Limb (tissue), 2 donors: ENCODE measurements around the gene MRPS11.
"Not testable (repeated sequence)": the region's sequence is repeated elsewhere in the genome, so short reads cannot be mapped to it uniquely, and the experiment has no call there.

Experiments
- DNase-seq, 2 donors: peaks; one replicate each; pipeline ENCODE4 v3.0.0-alpha.2; 2016; ENCODE audit errors: extremely low spot score in 2 of 2

MRPS11 gene

GRCh38 chr15:88467073-88467934 lies at the start of gene MRPS11, which contains the start of gene MRPL46:
Gene MRPS11 (plus strand): TSS chr15:88467708. CDS start chr15:88467718, 10 bp downstream.
Gene MRPL46 (minus strand): TSS chr15:88467388. CDS start chr15:88467377, 11 bp downstream.
- peak; percentile 92 to 94 for DNase-seq

GRCh38 chr15:88419830-88420229 lies 47.7 kb upstream of the MRPS11 start:
- DNase-seq: no peak

- no peak for DNase-seq
Observed at GRCh38 chr15:88423331-88423730, 44.2 kb upstream of the MRPS11 start.

- no peak for DNase-seq
Observed at GRCh38 chr15:88426304-88426703, 41.2 kb upstream of the MRPS11 start.

- DNase-seq: no peak
Observed at GRCh38 chr15:88428053-88428452, 39.5 kb upstream of the MRPS11 start.

GRCh38 chr15:88428805-88429605 lies 38.5 kb upstream of the MRPS11 start:
- no peak for DNase-seq

DNA sequence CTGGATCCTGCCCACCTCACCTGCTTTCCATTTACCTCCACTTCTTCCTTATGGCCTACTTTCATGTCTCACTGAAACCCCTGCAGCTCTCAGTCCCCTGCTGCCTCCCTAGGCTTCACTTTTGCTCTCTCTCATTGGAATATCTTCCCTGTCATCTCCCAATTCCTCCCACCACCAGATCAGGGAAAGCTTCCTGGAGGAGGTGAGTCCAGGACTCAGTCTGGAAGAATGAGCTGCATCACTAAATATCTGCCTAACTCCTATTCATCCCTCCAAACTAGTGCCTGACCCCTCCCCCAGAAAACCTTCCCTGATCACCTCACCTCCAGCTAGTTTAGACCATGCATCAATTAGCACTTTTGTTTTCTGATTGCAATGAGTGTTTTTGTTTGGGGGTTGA lies 37.5 kb upstream of the MRPS11 start:
- no peak for DNase-seq

DNA sequence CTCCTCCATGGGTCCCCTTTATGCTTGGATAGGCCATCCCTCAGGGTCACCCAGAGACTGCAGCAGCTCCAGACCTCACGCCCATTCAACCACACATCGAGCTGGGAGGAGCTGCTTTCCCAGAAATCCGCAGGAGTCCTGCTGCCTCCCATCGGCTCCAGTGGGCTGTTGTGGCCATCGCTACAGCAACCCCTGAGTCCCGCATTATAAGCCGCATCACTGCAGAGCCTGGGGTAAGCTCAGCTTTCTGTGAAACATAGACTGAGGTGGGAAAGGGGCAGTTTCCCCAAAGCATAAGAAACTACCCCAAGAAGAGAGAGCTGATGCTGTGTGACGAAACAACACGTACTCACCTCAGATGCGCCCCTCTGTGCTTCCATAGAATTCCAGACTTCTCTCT lies 36.1 kb upstream of the MRPS11 start:
- no peak for DNase-seq

DNA sequence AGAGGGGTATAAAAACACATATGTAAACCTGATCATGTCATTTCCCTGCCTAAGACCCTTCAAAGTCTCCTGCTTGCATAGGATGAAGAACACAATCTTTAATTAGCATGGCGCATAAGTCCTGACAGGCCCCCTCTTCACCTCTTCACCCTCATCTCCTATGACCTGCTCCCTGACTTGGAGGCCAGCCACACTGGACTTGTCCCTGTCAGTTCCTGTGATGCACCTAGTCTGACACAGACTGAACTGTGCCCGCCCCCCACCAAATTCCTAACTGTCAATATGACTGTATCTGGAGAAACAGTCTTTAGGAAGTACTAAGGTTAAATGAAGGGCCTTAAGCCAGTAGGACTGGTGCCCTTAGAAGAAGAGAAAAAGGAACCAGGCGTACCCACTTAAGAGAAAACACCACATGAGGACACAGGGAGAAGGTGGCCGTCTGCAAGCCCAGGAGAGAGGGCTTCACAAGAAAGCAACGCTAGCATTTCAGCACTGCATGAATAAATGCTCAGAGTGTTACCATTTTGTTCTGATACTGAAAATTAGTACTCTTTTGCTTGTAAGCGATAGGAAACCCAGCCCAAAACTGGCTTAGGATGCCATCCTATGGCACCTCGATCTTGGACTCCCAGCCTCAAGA lies 34.3 kb upstream of the MRPS11 start:
- DNase-seq: no peak

GRCh38 chr15:88434106-88434505 lies 33.4 kb upstream of the MRPS11 start:
- DNase-seq: not testable (repeated sequence)

GRCh38 chr15:88438181-88438580 lies 29.3 kb upstream of the MRPS11 start:
- DNase-seq: no peak

- DNase-seq: no peak
Observed at GRCh38 chr15:88440021-88440420, 27.5 kb upstream of the MRPS11 start.

- no peak for DNase-seq
Observed at GRCh38 chr15:88441076-88441730, 26.3 kb upstream of the MRPS11 start.

- no peak for DNase-seq
Observed at GRCh38 chr15:88447206-88447605, 20.3 kb upstream of the MRPS11 start.

DNA sequence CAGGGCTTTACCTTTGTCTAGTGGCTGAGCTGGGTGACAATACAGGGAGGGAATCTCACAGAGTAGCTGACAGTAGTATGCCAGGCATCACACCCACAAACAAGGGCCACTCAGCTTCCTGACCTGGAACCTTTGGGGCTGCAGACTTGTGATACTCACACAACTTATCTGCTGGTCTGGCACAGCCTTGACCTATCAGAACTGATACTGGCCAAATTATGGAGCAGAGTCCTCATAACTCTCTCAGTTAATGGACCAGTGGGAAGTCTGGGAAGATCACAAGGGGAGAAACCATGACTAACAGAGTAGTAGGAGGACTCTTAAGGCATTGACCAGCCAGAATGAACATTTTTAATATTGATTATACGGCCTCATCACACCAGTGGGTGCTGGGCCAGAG lies 19.8 kb upstream of the MRPS11 start:
- no peak for DNase-seq

DNA sequence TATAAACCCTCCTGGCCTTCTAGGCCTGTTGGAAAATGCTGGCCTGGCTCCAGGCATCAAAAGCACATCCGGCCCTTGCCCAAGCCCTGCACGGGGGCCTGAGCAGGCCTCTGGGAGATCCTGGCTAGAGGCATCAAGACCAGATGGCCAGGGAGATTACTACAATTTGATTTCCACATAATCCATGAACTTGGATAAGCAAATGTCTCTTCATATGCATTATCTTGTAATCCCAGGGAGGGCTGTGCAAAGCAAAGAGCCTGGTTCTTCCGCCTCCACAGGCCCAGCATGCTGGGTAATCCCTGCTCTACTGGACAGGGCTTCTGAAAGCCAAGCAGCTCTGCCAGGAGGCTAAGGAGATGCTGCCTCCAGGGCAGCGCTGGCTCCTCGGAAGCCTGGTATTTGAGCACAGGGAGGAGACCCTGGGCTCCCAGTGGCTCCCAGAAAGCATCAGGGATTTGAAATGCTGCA lies 18.5 kb upstream of the MRPS11 start:
- DNase-seq: no peak

DNA sequence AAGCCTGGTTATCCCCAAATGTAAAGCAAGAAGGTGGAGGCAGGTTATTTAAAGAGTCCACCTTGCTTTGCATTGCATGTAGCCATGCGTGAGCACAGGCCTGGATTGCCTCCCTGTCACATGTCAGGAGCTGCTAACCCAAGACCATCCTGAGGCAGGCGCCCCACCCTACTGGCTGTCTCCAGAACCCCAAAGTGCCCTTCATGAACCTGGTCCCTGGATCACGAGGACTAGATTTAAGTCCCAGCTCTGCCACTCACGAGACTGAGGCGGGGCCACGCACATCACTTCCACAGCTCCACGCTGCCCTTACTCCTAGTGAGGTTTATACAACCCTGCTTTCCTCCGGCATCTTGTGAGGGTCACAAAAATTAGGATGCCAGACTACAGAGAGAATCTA lies 17.9 kb upstream of the MRPS11 start:
- no peak for DNase-seq

DNA sequence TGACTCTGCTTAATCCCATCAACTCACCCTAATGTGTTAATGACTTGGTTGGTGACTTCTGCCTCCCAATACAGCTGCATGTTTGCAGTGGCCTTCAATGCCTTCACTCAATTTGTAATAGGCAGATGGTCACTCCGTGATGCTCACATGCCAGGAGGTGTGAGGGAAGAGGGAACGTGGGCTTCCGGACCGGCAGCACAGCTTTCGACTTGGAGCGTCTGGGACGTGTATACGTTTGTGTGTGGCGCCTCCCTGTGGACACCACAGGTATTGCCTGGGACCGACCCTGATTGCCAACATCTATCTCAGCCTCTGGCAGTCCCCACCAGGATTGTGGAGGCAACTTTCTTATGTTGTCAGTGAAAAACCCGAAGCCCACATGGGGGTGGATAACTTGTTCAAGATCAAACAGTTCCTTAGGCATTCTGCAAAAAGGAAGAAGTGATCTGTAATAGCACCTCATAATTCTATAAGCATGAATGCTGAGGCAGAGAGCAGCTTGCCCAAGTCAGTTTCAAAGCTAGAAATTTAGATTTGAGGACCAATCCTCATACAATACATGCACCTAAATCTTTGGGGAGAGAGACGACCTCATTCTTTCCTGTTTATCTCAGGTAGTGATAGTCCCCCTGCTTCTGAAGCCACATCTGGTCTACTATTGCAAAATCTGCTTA lies 17.2 kb upstream of the MRPS11 start:
- DNase-seq: peak; percentile 55 to 87

DNA sequence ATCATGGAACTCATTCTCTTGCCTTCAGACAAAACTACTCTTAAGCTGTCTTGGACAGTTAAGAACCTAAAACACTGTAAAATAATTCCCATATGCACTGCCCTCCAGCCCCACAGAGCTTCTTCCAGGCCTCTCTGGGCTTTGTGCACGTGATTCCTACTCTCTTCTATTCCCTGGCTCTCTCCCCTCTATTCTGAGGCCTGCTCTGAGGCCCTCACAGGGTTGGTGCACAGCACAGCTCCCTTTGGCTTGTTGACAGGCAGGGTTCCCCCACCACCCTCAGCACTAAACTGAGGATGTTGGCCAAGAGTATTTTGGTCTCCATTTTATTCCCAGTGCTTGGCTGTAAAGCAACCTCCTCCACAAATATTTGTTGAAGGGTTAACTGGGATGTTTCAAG lies 13.9 kb upstream of the MRPS11 start:
- no peak for DNase-seq

DNA sequence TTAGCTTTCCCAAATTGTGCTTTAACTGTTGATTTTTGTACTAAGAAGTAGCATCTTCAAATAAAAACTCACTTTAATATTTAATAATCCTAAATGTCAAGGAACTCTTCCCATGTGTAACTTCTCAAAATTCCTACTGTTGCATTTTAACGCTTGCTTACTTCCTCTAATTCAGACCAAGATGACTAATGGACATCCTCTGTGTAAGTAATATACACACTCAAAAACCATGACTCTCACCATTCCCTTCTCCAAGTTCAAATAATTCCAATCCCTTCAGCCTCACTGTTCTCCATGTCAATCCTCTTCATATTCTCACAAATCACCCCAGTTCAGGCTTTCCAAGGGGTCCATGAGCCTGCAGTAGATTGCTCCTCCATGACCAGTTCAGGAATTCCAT lies 13.3 kb upstream of the MRPS11 start:
- no peak for DNase-seq
